Fibroblast of pulmonary artery (primary cell): ENCODE results near the gene CDKN2AIPNL.

Experiments used
- DNase-seq: peaks from one replicate; pipeline ENCODE4 v3.0.0-alpha.2; 2010; ENCODE audit warnings: low read depth
- H3K4me3 ChIP-seq: replicated peaks from 2 replicates; pipeline ENCODE4 v1.5.1; 2011; ENCODE audit warnings: low read depth, mild to moderate bottlenecking, control low read depth, low read length, moderate library complexity
- CTCF ChIP-seq: IDR thresholded peaks from 2 replicates; pipeline ENCODE4 v1.5.1; 2011; ENCODE audit warnings: mild to moderate bottlenecking, control low read depth, low read length, inconsistent platforms; ENCODE audit errors: missing control alignments

The CDKN2AIPNL gene

GRCh38 chr5:134420343-134420742, 8.7 kb upstream of the CDKN2AIPNL start:
- no peak for TF ChIP-seq CTCF
- DNase-seq: peak; percentile 30
- H3K4me3 ChIP-seq: no peak overlapping the region

GRCh38 chr5:134418958-134419357, 7.3 kb upstream of the CDKN2AIPNL start:
- TF ChIP-seq CTCF: no peak
- H3K4me3 ChIP-seq: no peak overlapping the region
- no peak for DNase-seq

GRCh38 chr5:134417707-134418106, 6.0 kb upstream of the CDKN2AIPNL start:
- H3K4me3 ChIP-seq: no peak overlapping the region
- no peak for DNase-seq
- no peak for TF ChIP-seq CTCF

GRCh38 chr5:134413046-134413445, 1.4 kb upstream of the CDKN2AIPNL start:
- no peak for TF ChIP-seq CTCF
- no peak for DNase-seq
- H3K4me3 ChIP-seq: no peak overlapping the region

GRCh38 chr5:134411228-134411545, 494 bp downstream of the CDKN2AIPNL start:
- no peak for TF ChIP-seq CTCF
- DNase-seq: no peak
- H3K4me3 ChIP-seq: peak overlapping the region; percentile 91

- H3K4me3 ChIP-seq: peak overlapping the region; percentile 91
- TF ChIP-seq CTCF: no peak
- DNase-seq: no peak
Measured at GRCh38 chr5:134410822-134411221, 859 bp downstream of the CDKN2AIPNL start.

- H3K4me3 ChIP-seq: no peak overlapping the region
- TF ChIP-seq CTCF: no peak
- DNase-seq: no peak
Measured at GRCh38 chr5:134409321-134409720, 2.4 kb downstream of the CDKN2AIPNL start.
